Mesenchymal stem cell (in vitro differentiated cells and primary cell): ENCODE results near the gene SLC35E1.

Experiments used
- DNase-seq: peaks from one replicate; pipeline ENCODE4 v3.0.0-alpha.2; 2013
- H2AFZ ChIP-seq: one replicate; pipeline ENCODE4 v1.6.1; 2013; ENCODE audit warnings: low read depth, mild to moderate bottlenecking, control low read depth, inconsistent platforms, low read length, moderate library complexity
- H2AK5ac ChIP-seq: 2 replicates; pipeline ENCODE4 v1.6.1; 2013; ENCODE audit warnings: low read length, moderate library complexity, mild to moderate bottlenecking, inconsistent platforms; ENCODE audit not compliant: severe bottlenecking
- H2BK120ac ChIP-seq: one replicate; pipeline ENCODE4 v1.6.1; 2013; ENCODE audit warnings: low read depth, mild to moderate bottlenecking, inconsistent platforms, low read length, moderate library complexity
- H2BK12ac ChIP-seq, 2 experiments: one replicate each; pipeline ENCODE4 v1.6.1; 2013; ENCODE audit warnings: inconsistent platforms in 2 of 2, low read length in 2 of 2, mild to moderate bottlenecking in 2 of 2, moderate library complexity in 2 of 2, control low read depth in 1 of 2
- H2BK15ac ChIP-seq: one replicate; pipeline ENCODE4 v1.6.1; 2013; ENCODE audit warnings: mild to moderate bottlenecking, low read depth, inconsistent platforms; ENCODE audit not compliant: poor library complexity, severe bottlenecking
- H2BK5ac ChIP-seq: 2 replicates; pipeline ENCODE4 v1.6.1; 2013; ENCODE audit warnings: low read depth, mild to moderate bottlenecking, low read length, control low read depth, inconsistent platforms; ENCODE audit not compliant: poor library complexity, severe bottlenecking
- H3K14ac ChIP-seq, 2 experiments: one replicate each; pipeline ENCODE4 v1.6.1; 2013; ENCODE audit warnings: inconsistent platforms in 2 of 2, low read length in 2 of 2, control low read depth in 1 of 2, mild to moderate bottlenecking in 1 of 2, moderate library complexity in 1 of 2
- H3K18ac ChIP-seq, 2 experiments: one replicate each; pipeline ENCODE4 v1.6.1; 2013; ENCODE audit warnings: inconsistent platforms in 2 of 2, low read length in 2 of 2, control low read depth in 1 of 2, low read depth in 1 of 2, mild to moderate bottlenecking in 1 of 2
- H3K23ac ChIP-seq, 2 experiments: one replicate each; pipeline ENCODE4 v1.6.1; 2013; ENCODE audit warnings: inconsistent platforms in 2 of 2, low read length in 2 of 2, mild to moderate bottlenecking in 2 of 2, moderate library complexity in 2 of 2, control low read depth in 1 of 2
- H3K27ac ChIP-seq: 2 replicates; pipeline ENCODE4 v1.5.1; 2013; ENCODE audit warnings: mild to moderate bottlenecking, moderate library complexity, low read length, control low read depth, inconsistent platforms; ENCODE audit not compliant: poor library complexity, severe bottlenecking
- H3K27me3 ChIP-seq, 2 experiments: 2 replicates each; pipeline versions ENCODE4 v1.6.1 to v1.7.0; 2013; ENCODE audit warnings: low read length in 2 of 2, mild to moderate bottlenecking in 2 of 2, moderate library complexity in 2 of 2, control low read depth in 1 of 2, inconsistent platforms in 1 of 2; ENCODE audit not compliant: control insufficient read depth in 1 of 2, insufficient read depth in 1 of 2
- H3K36me3 ChIP-seq, 2 experiments: 2 replicates each; pipeline versions ENCODE4 v1.6.1 to v1.7.0; 2013; ENCODE audit warnings: low read length in 2 of 2, control low read depth in 1 of 2, inconsistent platforms in 1 of 2, low read depth in 1 of 2, mild to moderate bottlenecking in 1 of 2; ENCODE audit not compliant: insufficient read depth in 2 of 2, control insufficient read depth in 1 of 2
- H3K4ac ChIP-seq, 2 experiments: one replicate each; pipeline ENCODE4 v1.6.1; 2013; ENCODE audit warnings: inconsistent platforms in 2 of 2, low read length in 2 of 2, mild to moderate bottlenecking in 2 of 2, moderate library complexity in 2 of 2, control low read depth in 1 of 2, low read depth in 1 of 2
- H3K4me1 ChIP-seq: 2 replicates; pipeline ENCODE4 v1.6.1; 2013; ENCODE audit warnings: low read depth, low read length, control low read depth; ENCODE audit not compliant: control insufficient read depth, insufficient read depth
- H3K4me2 ChIP-seq: 2 replicates; pipeline ENCODE4 v1.6.1; 2013; ENCODE audit warnings: low read length, mild to moderate bottlenecking, inconsistent platforms; ENCODE audit not compliant: poor library complexity, severe bottlenecking
- H3K4me3 ChIP-seq, 2 experiments: 2 replicates each; pipeline versions ENCODE4 v1.5.1 to v1.7.0; 2013; ENCODE audit warnings: low read length in 2 of 2, mild to moderate bottlenecking in 2 of 2, control low read depth in 1 of 2, low read depth in 1 of 2; ENCODE audit not compliant: insufficient read depth in 1 of 2
- H3K79me1 ChIP-seq: replicated peaks from 2 replicates; pipeline ENCODE4 v1.6.1; 2013; ENCODE audit warnings: mild to moderate bottlenecking, control low read depth, low read length, inconsistent platforms; ENCODE audit not compliant: poor library complexity, severe bottlenecking
- H3K9ac ChIP-seq: 2 replicates; pipeline ENCODE4 v1.7.0; 2013; ENCODE audit warnings: mild to moderate bottlenecking, low read length, moderate library complexity
- H3K9me3 ChIP-seq: 2 replicates; pipeline ENCODE4 v1.7.0; 2013; ENCODE audit warnings: mild to moderate bottlenecking, low read length; ENCODE audit not compliant: control insufficient read depth
- H4K8ac ChIP-seq: one replicate; pipeline ENCODE4 v1.6.1; 2013; ENCODE audit warnings: inconsistent platforms, mild to moderate bottlenecking, low read length, moderate library complexity
- H4K91ac ChIP-seq: one replicate; pipeline ENCODE4 v1.6.1; 2013; ENCODE audit warnings: mild to moderate bottlenecking, low read length, inconsistent platforms
- WGBS: methylation state at CpG from one replicate; pipeline ENCODE4 v1.1.7; 2013; ENCODE audit warnings: mixed read lengths; 5-methylcytosine and 5-hydroxymethylcytosine counted together

The SLC35E1 gene

GRCh38 chr19:16613841-16614240 lies 41.6 kb upstream of the SLC35E1 start:
- no peak for DNase-seq
- Histone ChIP-seq H3K27me3 (no peaks in the 10 kb centered on the region), H4K8ac (no peak overlapping the region), H2BK12ac (no peak overlapping the region), H3K79me1 (peaks cover 12% of the 10 kb centered on the region), H3K36me3 (no peaks in the 10 kb centered on the region), H2AK5ac (no peak overlapping the region), H3K4ac (no peak overlapping the region), H3K4me2 (no peak overlapping the region), H2AFZ (no peak overlapping the region), H3K4me1 (peaks cover 13% of the 10 kb centered on the region), H3K4me3 (no peak overlapping the region), H3K27ac (no peak overlapping the region), H3K14ac (no peak overlapping the region), H4K91ac (no peak overlapping the region), H3K23ac (no peak overlapping the region), H3K18ac (no peak overlapping the region), H3K9ac (no peak overlapping the region), H3K9me3 (no peaks in the 10 kb centered on the region), H2BK5ac (no peak overlapping the region), H2BK120ac (no peak overlapping the region), H2BK15ac (peak overlapping the region; percentile 12)
- 95% methylated on average over 2 of the region's 2 CpGs for WGBS

GRCh38 chr19:16612636-16613035 lies 40.4 kb upstream of the SLC35E1 start:
- H2AK5ac ChIP-seq = no peak overlapping the region
- no peak overlapping the region for H4K91ac ChIP-seq
- no peak overlapping the region for H2BK15ac ChIP-seq
- H3K27ac ChIP-seq = no peak overlapping the region
- H2AFZ ChIP-seq = no peak overlapping the region
- H3K9ac ChIP-seq = no peak overlapping the region
- H3K23ac ChIP-seq = no peak overlapping the region
- peaks cover 0 to 4% of the 10 kb centered on the region in 2 experiments for H3K36me3 ChIP-seq
- H2BK120ac ChIP-seq = no peak overlapping the region
- H3K4ac ChIP-seq = no peak overlapping the region
- H3K79me1 ChIP-seq = peaks cover 13% of the 10 kb centered on the region
- H3K9me3 ChIP-seq = no peaks in the 10 kb centered on the region
- H3K4me3 ChIP-seq = no peak overlapping the region
- H3K27me3 ChIP-seq = no peaks in the 10 kb centered on the region
- H2BK12ac ChIP-seq = no peak overlapping the region
- H3K4me1 ChIP-seq = peaks cover 15% of the 10 kb centered on the region
- H2BK5ac ChIP-seq = no peak overlapping the region
- no peak overlapping the region for H3K18ac ChIP-seq
- no CpG with 5 or more reads among the region's 3 CpGs for WGBS
- H3K14ac ChIP-seq = no peak overlapping the region
- H3K4me2 ChIP-seq = no peak overlapping the region
- peak; percentile 46 for DNase-seq
- H4K8ac ChIP-seq = no peak overlapping the region

DNA sequence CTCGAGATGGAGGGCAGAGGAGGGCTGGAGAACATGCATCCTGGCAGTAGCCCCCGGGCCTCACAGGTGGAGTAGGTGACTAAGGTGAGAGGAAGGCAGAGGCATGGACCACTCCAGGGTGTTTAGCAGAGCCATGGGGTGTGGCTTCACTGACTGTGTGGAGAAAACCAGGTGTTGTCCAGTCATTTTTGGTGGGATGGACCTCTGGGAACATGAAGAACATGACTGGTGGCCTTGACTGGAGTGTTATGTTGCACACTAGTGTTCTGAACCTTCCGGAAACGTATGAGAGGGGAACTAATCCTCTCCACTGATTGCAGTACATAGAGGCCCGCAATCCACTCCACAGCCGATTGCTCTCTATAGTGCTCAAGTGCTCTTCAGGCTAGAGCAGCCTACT lies 38.9 kb upstream of the SLC35E1 start:
- no peak overlapping the region for H4K91ac ChIP-seq
- H3K9ac ChIP-seq = no peak overlapping the region
- no peaks in the 10 kb centered on the region for H3K27me3 ChIP-seq
- H3K4ac ChIP-seq = no peak overlapping the region
- peaks cover 13% of the 10 kb centered on the region for H3K4me1 ChIP-seq
- no peak overlapping the region for H3K27ac ChIP-seq
- 94% methylated on average over 4 of the region's 6 CpGs for WGBS
- peaks cover 4 to 7% of the 10 kb centered on the region in 2 experiments for H3K36me3 ChIP-seq
- H2BK15ac ChIP-seq = no peak overlapping the region
- no peak overlapping the region for H3K23ac ChIP-seq
- no peak overlapping the region for H4K8ac ChIP-seq
- H2BK120ac ChIP-seq = no peak overlapping the region
- H2AK5ac ChIP-seq = no peak overlapping the region
- H3K18ac ChIP-seq = no peak overlapping the region
- H2BK12ac ChIP-seq = peak overlapping the region in 1 of 2 experiments; percentile 64
- H3K79me1 ChIP-seq = peaks cover 22% of the 10 kb centered on the region
- no peak for DNase-seq
- no peak overlapping the region for H3K4me2 ChIP-seq
- no peaks in the 10 kb centered on the region for H3K9me3 ChIP-seq
- H2AFZ ChIP-seq = no peak overlapping the region
- no peak overlapping the region for H3K14ac ChIP-seq
- H3K4me3 ChIP-seq = no peak overlapping the region
- no peak overlapping the region for H2BK5ac ChIP-seq

GRCh38 chr19:16609511-16610200 lies 37.4 kb upstream of the SLC35E1 start:
- Histone ChIP-seq H3K4me2 (no peak overlapping the region), H3K9ac (no peak overlapping the region), H2AK5ac (no peak overlapping the region), H3K79me1 (peaks cover 30% of the 10 kb centered on the region), H4K8ac (no peak overlapping the region), H2BK15ac (no peak overlapping the region), H3K23ac (no peak overlapping the region), H2BK5ac (no peak overlapping the region), H3K18ac (no peak overlapping the region), H3K4me3 (no peak overlapping the region), H3K4me1 (peaks cover 21% of the 10 kb centered on the region), H2AFZ (no peak overlapping the region), H4K91ac (no peak overlapping the region), H2BK12ac (no peak overlapping the region), H2BK120ac (no peak overlapping the region), H3K9me3 (no peaks in the 10 kb centered on the region), H3K27ac (no peak overlapping the region), H3K14ac (no peak overlapping the region), H3K36me3 (peaks cover 4 to 11% of the 10 kb centered on the region in 2 experiments), H3K4ac (no peak overlapping the region), H3K27me3 (no peaks in the 10 kb centered on the region)
- 95% methylated on average over 5 of the region's 5 CpGs for WGBS
- no peak for DNase-seq
